Endometrial microvascular endothelial cells (primary cell): ENCODE results near the gene GALT. TPM values are rescaled to one million over a fixed set of nuclear protein-coding genes. Genes with fewer than 3 reads are reported as not detected.

Experiments used
- in situ Hi-C: cut with HindIII; loops from 2 replicates; pipeline ENCODE4 v1.10.0; 2017; ENCODE audit warnings: low sequenced_read_pairs, low pct_unique_long_range_greater_than_20kb; ENCODE audit errors: inconsistent ontology term
- total RNA-seq: library from RNA; depleted of rRNA; stranded (reverse); fragments of >200 nt; gene quantifications from one replicate; pipeline ENCODE4 v1.2.3, GENCODE V29; 2015; ENCODE audit errors: inconsistent ontology term

Gene GALT
- total RNA-seq, 1 donor from 2014 or later: 20.5 TPM

- in situ Hi-C loops: no loop called here
These were observed 23.5 kb downstream of the GALT start for GRCh38 chr9:34669809-34670562.

- in situ Hi-C loops: no loop called here
These were observed 24.8 kb downstream of the GALT start for GRCh38 chr9:34671307-34671706.

- in situ Hi-C loops: no loop called here
These were observed 28.0 kb downstream of the GALT start for GRCh38 chr9:34674440-34674839.

GRCh38 chr9:34675048-34675714 lies 28.7 kb downstream of the GALT start:
- in situ Hi-C loops: no loop called here

GRCh38 chr9:34675869-34676268 lies 29.4 kb downstream of the GALT start:
- in situ Hi-C loops: no loop called here

- in situ Hi-C loops: no loop called here
These were observed 37.7 kb downstream of the GALT start for GRCh38 chr9:34684145-34684544.

- in situ Hi-C loops: no loop called here
These were observed 38.3 kb downstream of the GALT start for GRCh38 chr9:34684816-34685215.

GRCh38 chr9:34685591-34685990 lies 39.1 kb downstream of the GALT start:
- in situ Hi-C loops: no loop called here

- in situ Hi-C loops: no loop called here
These were observed 39.8 kb downstream of the GALT start for GRCh38 chr9:34686231-34686630.

GRCh38 chr9:34686732-34687131 lies 40.3 kb downstream of the GALT start:
- in situ Hi-C loops: no loop called here

GRCh38 chr9:34687276-34688030 lies 41.0 kb downstream of the GALT start:
- in situ Hi-C loops: no loop called here

GRCh38 chr9:34688329-34689115 lies 42.0 kb downstream of the GALT start:
- in situ Hi-C loops: no loop called here

GRCh38 chr9:34689116-34689470 lies 42.6 kb downstream of the GALT start:
- in situ Hi-C loops: no loop called here

GRCh38 chr9:34689512-34689911 lies 43.0 kb downstream of the GALT start:
- in situ Hi-C loops: no loop called here

- in situ Hi-C loops: no loop called here
These were observed 44.8 kb downstream of the GALT start, which contains the start of gene CCL19 for GRCh38 chr9:34690983-34691935. Gene CCL19, minus strand, starts transcription at chr9:34691276. Its CDS starts 137 bp downstream, at chr9:34691139.

- in situ Hi-C loops: no loop called here
These were observed 45.5 kb downstream of the GALT start for GRCh38 chr9:34691936-34692315.

- in situ Hi-C loops: no loop called here
These were observed 47.1 kb downstream of the GALT start for GRCh38 chr9:34693560-34693959.

- in situ Hi-C loops: no loop called here
These were observed 48.3 kb downstream of the GALT start for GRCh38 chr9:34694811-34695210.
